ENCODE measurements around the gene MBD3L2.
"Not testable (repeated sequence)": the region's sequence is repeated elsewhere in the genome, so short reads cannot be mapped to it uniquely, and the experiment has no call there.

The MBD3L2 gene

DNA sequence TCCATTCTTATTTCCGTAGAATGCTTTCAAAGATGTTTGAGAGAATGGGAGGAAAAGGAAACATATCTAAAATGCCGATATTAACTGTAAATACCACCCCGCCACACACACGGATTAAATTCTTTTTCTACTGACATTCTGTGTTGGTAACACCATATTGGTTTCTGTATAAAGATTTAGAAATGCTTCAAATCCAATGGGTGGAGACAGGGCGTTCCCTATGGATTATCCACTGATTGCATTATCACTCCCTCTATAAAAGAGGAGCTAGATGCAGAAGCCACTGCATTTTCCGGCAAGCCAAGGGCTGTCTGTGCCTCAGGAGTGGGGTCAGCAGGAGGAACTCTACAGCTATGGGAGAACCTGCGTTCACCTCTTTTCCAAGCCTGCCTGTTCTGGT, at the start of gene MBD3L2:
TSS of gene MBD3L2 (plus strand) at position 301 of the 400 bp plus-strand sequence. CDS start at position 354, 53 bp downstream.
- DNase-seq (ENCODE audit: low spot score) = not testable (repeated sequence)

DNA sequence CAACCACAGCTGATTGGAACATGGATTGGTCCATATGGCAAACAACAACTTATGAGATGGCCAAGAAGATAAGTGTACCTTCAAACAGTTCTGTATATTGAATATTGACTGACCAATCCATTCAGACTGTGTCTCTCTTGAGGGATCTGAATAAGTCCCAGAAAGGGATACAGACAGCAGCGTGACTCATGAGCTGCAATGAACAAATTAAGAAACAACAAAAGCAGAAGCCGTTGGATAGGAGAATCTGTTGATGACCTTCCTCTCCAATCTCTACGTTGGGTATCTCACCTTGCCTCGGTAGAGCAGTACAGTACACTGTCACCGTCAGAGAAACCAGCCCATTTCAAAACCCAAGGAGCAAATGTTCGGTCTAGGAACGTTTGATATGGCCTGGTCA, 49.2 kb upstream of the MBD3L2 start:
- no peak for DNase-seq (ENCODE audit: low spot score)

DNA sequence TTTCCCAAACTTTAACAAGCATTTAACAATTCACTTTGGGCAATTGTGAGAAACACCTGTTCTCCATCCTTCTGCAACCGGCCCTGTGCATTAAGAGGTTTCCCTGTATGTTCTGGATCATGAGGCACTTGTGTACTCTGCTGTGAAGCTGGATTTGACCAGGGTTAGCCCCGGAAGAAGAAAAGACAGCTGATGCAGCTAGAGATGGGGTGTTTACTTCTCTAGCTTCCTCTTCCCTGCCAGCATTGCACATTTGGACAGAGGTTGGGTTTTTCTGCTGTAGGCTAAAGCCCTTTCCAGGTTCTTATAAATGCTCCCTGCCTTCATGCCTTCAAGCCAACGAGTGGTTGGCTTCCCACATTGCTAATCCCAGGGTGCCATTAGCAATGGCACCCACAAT, 48.8 kb upstream of the MBD3L2 start:
- no peak for DNase-seq (ENCODE audit: low spot score)

DNA sequence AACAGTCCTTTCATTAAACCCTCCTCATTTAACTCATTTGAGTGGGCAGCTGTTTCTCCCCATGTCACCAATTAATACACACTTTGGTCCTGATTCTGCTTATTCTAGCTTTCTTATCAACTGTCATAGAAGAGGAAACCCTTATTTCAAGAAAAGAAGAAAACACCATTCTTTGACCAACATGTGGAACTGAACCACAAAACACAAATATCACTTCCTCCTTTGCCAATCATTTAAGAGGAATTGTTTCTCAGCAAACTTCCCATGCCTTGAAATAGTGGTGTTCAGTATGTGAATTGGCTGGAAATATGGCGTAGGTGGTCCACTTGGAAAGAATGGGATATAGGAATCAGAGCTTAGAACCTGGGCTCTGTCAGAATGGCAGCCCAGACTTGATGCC, 48.3 kb upstream of the MBD3L2 start:
- no peak for DNase-seq (ENCODE audit: low spot score)

DNA sequence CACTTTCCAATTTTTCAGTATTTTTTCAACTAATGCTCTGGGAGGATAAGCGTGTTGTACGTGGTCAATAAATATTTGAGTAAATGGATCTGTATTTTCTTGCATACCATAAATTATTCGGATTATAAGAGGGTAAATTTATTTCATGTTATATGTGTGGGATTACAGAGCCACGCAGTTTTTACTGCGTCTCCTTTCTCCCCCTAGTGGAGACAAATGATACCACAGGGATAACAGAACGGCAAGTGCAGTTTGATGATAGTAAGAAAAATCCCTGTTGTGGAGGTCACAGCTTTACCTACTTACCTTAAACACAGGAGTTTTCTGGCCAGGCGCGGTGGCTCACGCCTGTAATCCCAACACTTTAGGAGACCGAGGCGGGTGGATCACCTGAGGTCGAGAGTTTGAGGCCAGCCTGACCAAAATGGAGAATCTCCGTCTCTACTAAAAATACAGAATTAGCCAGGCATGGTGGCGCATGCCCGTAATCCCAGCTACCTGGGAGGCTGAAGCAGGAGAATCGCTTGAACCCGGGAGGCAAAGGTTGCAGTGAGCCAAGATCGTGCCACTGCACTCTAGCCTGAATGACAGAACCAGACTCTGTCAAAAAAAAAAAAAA, 44.7 kb upstream of the MBD3L2 start:
- peak; percentile 16 for DNase-seq (ENCODE audit: low spot score)

DNA sequence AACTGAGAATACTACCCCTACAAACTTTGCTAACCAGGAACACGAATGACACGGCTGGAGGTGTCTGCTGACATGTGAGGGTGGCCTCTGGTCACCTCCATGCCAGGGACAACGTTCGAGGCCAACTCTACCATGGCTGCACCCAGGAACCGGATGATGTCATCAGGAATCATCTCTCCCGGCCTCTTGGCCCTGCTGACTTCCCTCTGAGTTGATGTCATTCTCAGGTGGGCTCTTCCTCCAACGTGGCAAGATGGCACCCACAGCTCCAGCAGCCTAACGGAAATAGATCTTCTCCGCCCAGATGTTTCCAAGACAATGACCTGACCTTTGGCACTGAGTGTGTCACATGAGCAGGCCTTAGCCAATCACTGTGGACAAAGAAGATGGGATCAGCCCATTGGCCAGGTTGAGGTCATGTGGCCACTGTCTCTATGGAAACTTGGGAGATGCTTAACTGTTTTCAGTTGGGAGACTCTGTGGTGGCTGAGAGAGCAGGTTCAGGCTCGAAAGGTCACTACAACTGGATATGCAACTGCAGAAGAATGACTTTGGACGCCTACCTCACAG, 42.9 kb upstream of the MBD3L2 start:
- no peak for DNase-seq (ENCODE audit: low spot score)

DNA sequence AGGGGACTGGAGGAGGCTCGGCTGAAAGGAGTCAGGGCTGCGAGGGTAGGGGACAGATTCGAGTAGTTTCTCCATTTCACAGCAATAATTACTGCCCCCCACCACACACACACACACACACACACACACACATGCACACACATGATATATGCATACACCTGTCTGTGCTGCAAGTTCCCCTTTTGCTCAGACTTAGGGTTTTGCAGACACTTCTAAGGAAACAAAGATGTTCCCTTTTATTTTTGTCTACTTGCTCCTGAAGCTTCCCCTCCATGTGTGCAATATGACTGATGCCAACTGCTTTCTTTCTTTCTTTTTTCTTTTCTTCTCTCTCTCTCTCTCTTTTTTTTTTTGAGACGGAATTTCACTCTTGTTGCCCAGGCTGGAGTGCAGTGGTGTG, 41.3 kb upstream of the MBD3L2 start:
- no peak for DNase-seq (ENCODE audit: low spot score)

DNA sequence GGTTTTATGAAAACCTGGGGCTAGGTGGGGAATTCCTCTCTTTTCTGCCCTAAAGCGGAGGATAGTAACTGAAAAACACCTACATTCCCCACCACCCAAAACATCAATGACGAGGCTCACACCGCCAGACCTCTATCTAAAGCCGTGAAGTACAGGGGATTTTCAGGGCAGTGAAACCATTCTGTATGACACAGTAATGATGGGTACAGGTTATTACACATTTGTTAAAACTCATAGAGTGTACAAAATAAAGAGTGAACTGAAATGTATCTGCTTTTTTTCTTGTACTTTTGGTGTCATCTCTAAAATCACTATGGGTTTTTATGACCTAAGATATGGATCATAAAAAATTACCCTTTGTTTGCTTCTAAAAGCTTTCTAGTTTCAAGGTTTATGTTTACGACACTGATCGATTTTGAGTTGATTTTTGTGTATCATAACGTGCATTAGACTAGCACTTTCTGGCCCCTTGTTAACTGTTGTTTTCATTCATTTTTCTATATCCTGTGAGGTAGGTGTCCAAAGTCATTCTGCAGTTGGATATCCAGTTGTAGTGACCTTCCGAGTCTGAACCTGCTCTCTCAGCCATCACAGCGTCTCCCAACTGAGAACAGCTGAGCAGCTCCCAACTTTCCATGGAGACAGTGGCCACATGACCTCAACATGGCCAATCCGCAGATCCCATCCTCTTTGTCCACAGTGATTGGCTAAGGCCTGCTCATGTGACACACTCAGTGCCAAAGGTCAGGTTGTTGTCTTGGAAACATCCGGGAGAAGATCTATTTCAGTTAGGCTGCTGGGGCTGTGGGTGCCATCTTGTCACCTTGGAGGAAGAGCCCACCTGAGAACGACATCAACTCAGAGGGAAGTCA, 38.2 kb upstream of the MBD3L2 start:
- DNase-seq (ENCODE audit: low spot score) = no peak

DNA sequence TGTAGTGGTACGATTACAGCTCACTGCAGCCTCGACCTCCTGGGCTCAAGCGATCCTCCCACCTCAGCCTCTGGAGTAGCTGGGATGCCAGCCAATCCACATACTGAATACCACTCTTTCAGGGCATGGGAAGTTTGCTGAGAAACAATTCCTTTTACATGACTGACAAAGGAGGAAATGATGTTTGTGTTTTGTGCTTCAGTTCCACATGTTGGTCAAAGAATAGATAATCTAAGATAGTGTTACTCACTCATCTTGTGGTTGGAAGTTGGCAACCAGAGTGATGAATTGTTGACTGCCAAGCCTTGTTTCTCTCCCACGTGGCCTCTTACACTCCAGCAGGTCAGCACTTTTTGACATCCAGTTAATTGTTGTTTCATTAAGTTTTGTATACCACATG, 35.4 kb upstream of the MBD3L2 start:
- no peak for DNase-seq (ENCODE audit: low spot score)

DNA sequence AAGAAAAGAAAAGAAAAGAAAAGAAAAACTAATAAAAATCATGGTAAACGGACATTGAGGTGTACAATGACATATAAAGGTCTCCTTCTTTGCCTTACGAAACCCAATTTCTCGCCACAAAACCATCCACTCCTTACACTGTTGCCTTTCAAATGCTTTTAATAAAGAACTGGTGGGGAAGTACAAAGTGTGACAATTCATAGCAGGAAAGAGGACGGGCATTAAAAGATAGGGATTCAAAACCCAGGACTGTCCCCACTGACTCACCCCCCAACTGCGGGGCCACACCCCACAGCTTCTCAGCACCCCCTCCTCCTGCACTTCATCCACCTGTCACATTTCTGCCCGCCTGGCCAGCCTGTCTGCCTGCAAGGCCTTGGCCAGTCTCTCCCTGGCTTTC, 30.3 kb upstream of the MBD3L2 start:
- no peak for DNase-seq (ENCODE audit: low spot score)

DNA sequence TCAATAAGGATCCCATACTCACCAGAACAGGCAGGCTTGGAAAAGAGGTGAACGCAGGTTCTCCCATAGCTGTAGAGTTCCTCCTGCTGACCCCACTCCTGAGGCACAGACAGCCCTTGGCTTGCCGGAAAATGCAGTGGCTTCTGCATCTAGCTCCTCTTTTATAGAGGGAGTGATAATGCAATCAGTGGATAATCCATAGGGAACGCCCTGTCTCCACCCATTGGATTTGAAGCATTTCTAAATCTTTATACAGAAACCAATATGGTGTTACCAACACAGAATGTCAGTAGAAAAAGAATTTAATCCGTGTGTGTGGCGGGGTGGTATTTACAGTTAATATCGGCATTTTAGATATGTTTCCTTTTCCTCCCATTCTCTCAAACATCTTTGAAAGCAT, 27.8 kb upstream of the MBD3L2 start, which contains the start of gene MBD3L2B:
TSS of gene MBD3L2B (minus strand) at position 101 of the 400 bp plus-strand sequence. CDS start at position 67, 34 bp downstream.
- not testable (repeated sequence) for DNase-seq (ENCODE audit: low spot score)

DNA sequence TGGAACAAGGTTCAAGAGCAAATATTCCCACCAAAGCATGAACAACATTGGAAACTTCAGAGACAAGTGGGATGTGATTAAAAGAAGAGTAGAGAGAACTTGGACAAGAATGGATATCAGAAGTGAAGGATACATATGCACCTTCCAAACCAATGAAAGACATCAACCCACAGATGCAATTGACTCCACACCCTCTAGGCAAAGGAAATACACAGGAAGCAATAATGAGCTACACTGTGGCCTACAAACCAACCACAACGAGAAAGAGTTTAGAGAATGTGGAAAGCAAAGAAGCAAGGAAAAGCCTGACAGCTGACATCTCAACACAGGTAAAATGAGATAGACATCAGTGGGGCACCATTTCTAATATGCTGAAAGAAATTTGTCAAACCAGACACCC, 20.3 kb upstream of the MBD3L2 start:
- DNase-seq (ENCODE audit: low spot score) = not testable (repeated sequence)

DNA sequence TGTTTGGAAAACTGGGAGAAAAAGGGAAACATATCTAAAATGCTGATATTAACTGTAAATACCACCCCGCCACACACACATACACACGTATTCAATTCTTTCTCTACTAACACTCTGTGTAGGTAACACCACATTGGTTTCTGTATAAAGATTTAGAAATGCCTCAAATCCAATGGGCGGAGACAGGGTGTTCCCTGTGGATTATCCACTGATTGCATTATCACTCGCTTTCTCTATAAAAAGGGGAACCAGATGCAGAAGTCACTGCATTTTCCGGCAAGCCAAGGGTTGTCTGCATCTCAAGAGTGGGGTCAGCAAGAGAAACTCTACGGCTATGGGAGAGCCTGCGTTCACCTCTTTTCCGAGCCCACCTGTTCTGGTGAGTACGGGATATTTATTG, 18.8 kb upstream of the MBD3L2 start, which contains the start of gene MBD3L5:
TSS of gene MBD3L5 (plus strand) at position 301 of the 400 bp plus-strand sequence. CDS start at position 335, 34 bp downstream.
- not testable (repeated sequence) for DNase-seq (ENCODE audit: low spot score)

DNA sequence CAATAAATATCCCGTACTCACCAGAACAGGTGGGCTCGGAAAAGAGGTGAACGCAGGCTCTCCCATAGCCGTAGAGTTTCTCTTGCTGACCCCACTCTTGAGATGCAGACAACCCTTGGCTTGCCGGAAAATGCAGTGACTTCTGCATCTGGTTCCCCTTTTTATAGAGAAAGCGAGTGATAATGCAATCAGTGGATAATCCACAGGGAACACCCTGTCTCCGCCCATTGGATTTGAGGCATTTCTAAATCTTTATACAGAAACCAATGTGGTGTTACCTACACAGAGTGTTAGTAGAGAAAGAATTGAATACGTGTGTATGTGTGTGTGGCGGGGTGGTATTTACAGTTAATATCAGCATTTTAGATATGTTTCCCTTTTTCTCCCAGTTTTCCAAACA, 9.0 kb upstream of the MBD3L2 start, which contains the start of gene MBD3L4:
TSS of gene MBD3L4 (minus strand) at position 101 of the 400 bp plus-strand sequence. CDS start at position 66, 35 bp downstream.
- not testable (repeated sequence) for DNase-seq (ENCODE audit: low spot score)

DNA sequence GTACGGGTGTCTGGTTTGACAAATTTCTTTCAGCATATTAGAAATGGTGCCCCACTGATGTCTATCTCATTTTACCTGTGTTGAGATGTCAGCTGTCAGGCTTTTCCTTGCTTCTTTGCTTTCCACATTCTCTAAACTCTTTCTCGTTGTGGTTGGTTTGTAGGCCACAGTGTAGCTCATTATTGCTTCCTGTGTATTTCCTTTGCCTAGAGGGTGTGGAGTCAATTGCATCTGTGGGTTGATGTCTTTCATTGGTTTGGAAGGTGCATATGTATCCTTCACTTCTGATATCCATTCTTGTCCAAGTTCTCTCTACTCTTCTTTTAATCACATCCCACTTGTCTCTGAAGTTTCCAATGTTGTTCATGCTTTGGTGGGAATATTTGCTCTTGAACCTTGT, 7.6 kb upstream of the MBD3L2 start:
- not testable (repeated sequence) for DNase-seq (ENCODE audit: low spot score)

DNA sequence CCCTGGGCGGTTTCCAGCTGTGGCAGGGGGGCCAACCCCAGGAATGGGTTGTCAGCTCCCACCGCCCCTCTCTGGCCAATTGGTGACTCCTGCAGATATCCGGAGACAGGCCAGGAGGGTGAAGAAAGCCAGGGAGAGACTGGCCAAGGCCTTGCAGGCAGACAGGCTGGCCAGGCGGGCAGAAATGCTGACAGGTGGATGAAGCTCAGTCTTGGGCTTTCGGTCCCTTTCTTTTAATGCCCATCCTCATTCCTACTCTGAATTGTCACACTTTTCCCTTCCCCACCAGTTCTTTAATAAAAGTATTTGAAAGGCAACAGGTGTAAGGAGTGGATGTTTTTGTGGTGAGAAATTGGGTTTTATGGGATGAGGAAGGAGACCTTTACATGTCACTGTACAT, 2.3 kb downstream of the MBD3L2 start:
- DNase-seq (ENCODE audit: low spot score) = not testable (repeated sequence)

DNA sequence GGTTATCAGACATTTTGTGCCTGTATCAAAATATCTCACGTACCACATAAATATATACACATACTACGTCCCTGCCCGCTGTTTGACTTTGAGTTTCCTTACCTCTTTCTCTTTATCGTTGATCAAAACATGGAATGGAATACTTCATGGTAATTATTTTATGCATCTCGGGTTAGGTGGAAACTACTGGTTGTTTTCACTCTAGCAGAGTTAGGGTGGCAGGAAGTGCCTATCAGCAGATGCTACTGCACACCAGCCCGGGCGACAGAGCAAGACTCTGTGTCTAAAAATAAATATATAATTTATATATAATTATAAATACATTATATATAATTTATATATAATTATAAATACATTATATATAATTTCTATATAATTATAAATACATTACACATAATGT, 3.8 kb downstream of the MBD3L2 start:
- not testable (repeated sequence) for DNase-seq (ENCODE audit: low spot score)

DNA sequence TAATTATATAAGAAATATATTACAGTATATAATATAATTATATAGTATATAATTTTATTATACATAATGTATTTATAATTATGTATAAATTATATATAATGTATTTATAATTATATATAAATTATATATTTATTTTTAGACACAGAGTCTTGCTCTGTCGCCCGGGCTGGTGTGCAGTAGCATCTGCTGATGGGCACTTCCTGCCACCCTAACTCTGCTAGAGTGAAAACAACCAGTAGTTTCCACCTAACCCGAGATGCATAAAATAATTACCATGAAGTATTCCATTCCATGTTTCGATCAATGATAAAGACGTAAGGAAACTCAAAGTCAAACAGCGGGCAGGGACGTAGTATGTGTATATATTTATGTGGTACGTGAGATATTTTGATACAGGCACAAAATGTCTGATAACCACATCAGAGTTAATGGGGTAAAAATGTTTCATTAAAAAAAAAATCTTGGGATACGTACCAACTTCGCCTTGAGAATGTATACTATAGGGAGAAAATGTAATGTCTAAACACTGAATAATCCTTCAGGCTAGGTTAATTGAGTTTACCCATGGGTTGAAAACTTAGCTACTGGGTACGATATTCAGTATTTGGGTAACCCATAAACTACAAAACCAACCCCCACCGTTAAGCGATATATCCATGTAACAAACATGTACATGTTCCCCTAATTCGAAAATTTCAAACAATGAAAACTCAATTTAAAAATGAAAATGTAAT, 5.7 kb downstream of the MBD3L2 start:
- DNase-seq (ENCODE audit: low spot score) = not testable (repeated sequence)

DNA sequence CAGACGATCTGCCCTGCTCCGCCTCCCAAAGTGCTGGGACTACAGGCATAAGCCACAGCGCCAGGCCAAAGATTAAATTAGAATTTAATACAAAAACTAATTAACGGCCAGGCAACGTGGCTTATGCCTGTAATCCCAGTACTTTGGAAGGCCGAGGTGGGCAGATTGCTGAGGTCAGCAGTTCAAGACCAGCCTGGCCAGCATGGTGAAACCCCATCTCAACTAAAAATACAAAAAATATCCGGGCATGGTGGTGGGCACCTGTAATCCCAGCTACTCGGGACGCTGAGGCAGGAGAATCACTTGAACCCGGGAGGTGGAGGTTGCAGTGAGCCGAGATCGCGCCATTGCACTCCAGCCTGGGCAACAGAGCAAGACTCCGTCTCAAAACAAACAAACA, 6.6 kb downstream of the MBD3L2 start:
- DNase-seq (ENCODE audit: low spot score) = not testable (repeated sequence)

DNA sequence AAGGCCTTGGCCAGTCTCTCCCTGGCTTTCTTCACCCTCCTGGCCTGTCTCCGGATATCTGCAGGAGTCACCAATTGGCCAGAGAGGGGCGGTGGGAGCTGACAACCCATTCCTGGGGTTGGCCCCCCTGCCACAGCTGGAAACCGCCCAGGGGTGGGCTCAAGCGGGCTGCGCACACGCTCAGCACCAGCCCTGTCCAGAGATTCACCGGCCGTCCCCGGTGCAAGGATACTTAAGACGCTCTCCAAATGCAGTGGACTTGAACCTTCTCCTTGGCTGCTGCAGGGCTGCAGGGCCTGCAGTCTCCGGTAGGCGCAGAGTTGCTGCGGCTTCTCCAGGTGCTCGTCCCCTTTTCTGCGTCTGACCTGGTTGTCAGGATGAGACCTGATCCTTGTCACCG, 7.2 kb downstream of the MBD3L2 start:
- not testable (repeated sequence) for DNase-seq (ENCODE audit: low spot score)

DNA sequence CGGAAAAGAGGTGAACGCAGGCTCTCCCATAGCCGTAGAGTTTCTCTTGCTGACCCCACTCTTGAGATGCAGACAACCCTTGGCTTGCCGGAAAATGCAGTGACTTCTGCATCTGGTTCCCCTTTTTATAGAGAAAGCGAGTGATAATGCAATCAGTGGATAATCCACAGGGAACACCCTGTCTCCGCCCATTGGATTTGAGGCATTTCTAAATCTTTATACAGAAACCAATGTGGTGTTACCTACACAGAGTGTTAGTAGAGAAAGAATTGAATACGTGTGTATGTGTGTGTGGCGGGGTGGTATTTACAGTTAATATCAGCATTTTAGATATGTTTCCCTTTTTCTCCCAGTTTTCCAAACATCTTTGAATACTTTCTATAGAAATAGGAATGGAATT, 9.5 kb downstream of the MBD3L2 start, which contains the start of gene MBD3L3:
TSS of gene MBD3L3 (minus strand) at position 101 of the 400 bp plus-strand sequence. CDS start at position 30, 71 bp downstream.
- DNase-seq (ENCODE audit: low spot score) = not testable (repeated sequence)

DNA sequence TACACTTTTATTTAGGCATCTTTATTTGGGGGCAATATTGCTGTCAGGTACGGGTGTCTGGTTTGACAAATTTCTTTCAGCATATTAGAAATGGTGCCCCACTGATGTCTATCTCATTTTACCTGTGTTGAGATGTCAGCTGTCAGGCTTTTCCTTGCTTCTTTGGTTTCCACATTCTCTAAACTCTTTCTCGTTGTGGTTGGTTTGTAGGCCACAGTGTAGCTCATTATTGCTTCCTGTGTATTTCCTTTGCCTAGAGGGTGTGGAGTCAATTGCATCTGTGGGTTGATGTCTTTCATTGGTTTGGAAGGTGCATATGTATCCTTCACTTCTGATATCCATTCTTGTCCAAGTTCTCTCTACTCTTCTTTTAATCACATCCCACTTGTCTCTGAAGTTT, 10.9 kb downstream of the MBD3L2 start:
- not testable (repeated sequence) for DNase-seq (ENCODE audit: low spot score)
